ENCODE measurements around the gene OSBPL6. TPM values are rescaled to one million over a fixed set of nuclear protein-coding genes. Genes with fewer than 3 reads are reported as not detected.
A peak's percentile ranks its signal among the peaks of the same experiment; 100 is the strongest.

OSBPL6 gene
- total and polyA plus RNA-seq, 2 of the 13 experiments (the other 11 are each of a cell fraction or from before 2014, with no cell fraction given) = 0.03 to 0.11 TPM

GRCh38 chr2:178331474-178332432 lies 137.4 kb downstream of the OSBPL6 start (continued):
- TF ChIP-seq BCLAF1 (IDR thresholded peaks at IDR 0.05) = no peak
- no peak for TF ChIP-seq MXI1 (IDR thresholded peaks at IDR 0.05; ENCODE audit: borderline replicate concordance, low read depth, low read length)
- no peak for TF ChIP-seq NPAS2 (CRISPR knock-in tag; IDR thresholded peaks at IDR 0.05; ENCODE audit: borderline replicate concordance)
- TF ChIP-seq KLF15 (CRISPR knock-in tag; IDR thresholded peaks at IDR 0.05; ENCODE audit: borderline replicate concordance) = no peak
- no peak for TF ChIP-seq ZNF572 (CRISPR knock-in tag; IDR thresholded peaks at IDR 0.05)
- TF ChIP-seq LRRFIP1 (CRISPR knock-in tag; conservative IDR thresholded peaks at IDR 0.05) = no peak
- 0 out of 2 replicates have a peak, but pooled peaks have one; percentile 31 for TF ChIP-seq ZSCAN29 (CRISPR knock-in tag; conservative IDR thresholded peaks at IDR 0.05)
- TF ChIP-seq ZNF143 (CRISPR knock-in tag; IDR thresholded peaks at IDR 0.05) = no peak
- TF ChIP-seq EZH2 (conservative IDR thresholded peaks at IDR 0.05; ENCODE audit: low read depth, low read length) = no peak
- TF ChIP-seq MAX (IDR thresholded peaks at IDR 0.05) = 0 out of 2 replicates have a peak, but pooled peaks have one; percentile 31
- no peak for TF ChIP-seq ZNF784 (CRISPR knock-in tag; IDR thresholded peaks at IDR 0.05; ENCODE audit: borderline replicate concordance)
- no peak for TF ChIP-seq ZNF512B (CRISPR knock-in tag; IDR thresholded peaks at IDR 0.05; ENCODE audit: borderline replicate concordance)
- no peak for TF ChIP-seq ZBTB42 (CRISPR knock-in tag; IDR thresholded peaks at IDR 0.05)
- no peak for TF ChIP-seq RNF2 (conservative IDR thresholded peaks at IDR 0.05; ENCODE audit: low read depth)
- peak; percentile 67 for TF ChIP-seq HNF4A (CRISPR knock-in tag; IDR thresholded peaks at IDR 0.05)
- TF ChIP-seq ZNF597 (CRISPR knock-in tag; IDR thresholded peaks at IDR 0.05) = no peak
- no peak for TF ChIP-seq KAT7 (CRISPR knock-in tag; IDR thresholded peaks at IDR 0.05; ENCODE audit: borderline replicate concordance)
- TF ChIP-seq RAD21 (CRISPR knock-in tag; IDR thresholded peaks at IDR 0.05) = no peak
